GM12891 (cell line): Measurements from ENCODE around the gene ERAS.

Source experiments
- PAX5 ChIP-seq: IDR thresholded peaks from 2 replicates; pipeline ENCODE4 v1.6.1; 2011; ENCODE audit warnings: low read length, moderate library complexity, mild to moderate bottlenecking; ENCODE audit not compliant: insufficient read depth, severe bottlenecking
- POLR2A ChIP-seq: IDR thresholded peaks from 2 replicates; pipeline ENCODE4 v1.6.1; 2011; ENCODE audit warnings: low read depth, low read length, control low read depth
- POLR2AphosphoS5 ChIP-seq: IDR thresholded peaks from 2 replicates; pipeline ENCODE4 v1.6.1; 2011; ENCODE audit warnings: low read depth, low read length, control low read depth
- SPI1 ChIP-seq: IDR thresholded peaks from 2 replicates; pipeline ENCODE4 v1.6.1; 2011; ENCODE audit warnings: low read depth, low read length, control low read depth
- TAF1 ChIP-seq: IDR thresholded peaks from 2 replicates; pipeline ENCODE4 v1.6.1; 2011; ENCODE audit warnings: low read depth, low read length, control low read depth

GRCh38 chrX:48839686-48840085, 13.4 kb downstream of the ERAS start:
- TF ChIP-seq POLR2AphosphoS5 (no peak), POLR2A (no peak), TAF1 (no peak), PAX5 (no peak), SPI1 (no peak)
